ENCODE results near the gene TES.
A peak's percentile ranks its signal among the peaks of the same experiment; 100 is the strongest.
"Not testable (repeated sequence)": the region's sequence is repeated elsewhere in the genome, so short reads cannot be mapped to it uniquely, and the experiment has no call there.

Gene TES

DNA sequence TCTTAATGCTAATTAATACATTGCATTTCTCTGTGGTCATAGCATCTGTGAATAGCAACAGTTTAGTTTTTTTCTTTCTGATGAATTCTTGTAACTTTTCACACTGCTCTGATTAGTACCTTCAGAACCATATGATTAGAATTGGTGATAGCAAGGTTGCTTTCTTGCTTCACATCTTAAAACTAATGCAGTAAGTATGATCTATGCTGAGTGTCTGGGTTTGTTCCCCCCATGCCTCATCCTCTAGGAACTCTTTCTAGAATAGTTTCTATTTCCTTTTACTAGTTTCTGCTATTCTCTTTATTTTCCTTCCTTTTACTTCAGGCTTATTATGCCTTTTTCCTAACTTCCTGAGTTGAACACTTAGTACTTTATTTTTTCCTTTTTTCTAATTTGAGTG is 32.4 kb downstream of the TES start:
- no peak for DNase-seq (ENCODE audit: low spot score)

DNA sequence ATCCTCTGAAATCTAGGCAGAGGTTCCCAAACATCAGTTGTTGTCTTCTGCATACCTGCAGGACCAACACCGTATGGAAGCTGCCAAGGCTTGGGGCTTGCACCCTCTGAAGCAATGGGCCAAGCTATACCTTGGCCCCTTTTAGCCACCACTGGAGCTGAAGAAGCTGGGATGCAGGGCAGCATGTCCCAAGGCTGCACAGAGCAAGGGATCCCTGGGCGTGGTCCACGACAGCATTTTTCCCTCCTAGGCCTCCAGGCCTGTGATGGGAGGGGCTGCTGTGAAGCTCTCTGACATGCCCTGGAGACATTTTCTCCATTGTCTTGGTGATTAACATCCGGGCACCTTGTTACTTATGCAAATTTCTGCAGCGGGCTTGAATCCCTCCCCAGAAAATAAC is 34.5 kb downstream of the TES start:
- DNase-seq (ENCODE audit: low spot score): not testable (repeated sequence)

DNA sequence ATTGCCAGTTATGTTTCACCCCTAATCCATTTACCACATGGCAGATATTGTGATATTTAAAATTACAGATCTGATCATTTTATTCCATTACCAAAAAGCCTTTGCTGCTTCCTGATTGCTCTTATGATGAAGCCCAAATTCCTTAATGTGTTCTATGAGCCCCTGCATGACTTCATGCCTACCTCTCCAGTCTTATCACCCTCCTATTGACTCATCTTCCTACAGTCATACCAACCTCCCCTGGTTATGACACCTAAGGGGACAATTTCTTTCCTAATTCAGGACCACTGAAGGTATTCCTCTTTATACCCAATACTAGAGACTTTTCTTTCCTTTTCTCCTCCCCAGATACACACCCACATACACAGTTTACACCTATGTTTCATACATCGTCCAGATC is 36.0 kb downstream of the TES start:
- no peak for DNase-seq (ENCODE audit: low spot score)

DNA sequence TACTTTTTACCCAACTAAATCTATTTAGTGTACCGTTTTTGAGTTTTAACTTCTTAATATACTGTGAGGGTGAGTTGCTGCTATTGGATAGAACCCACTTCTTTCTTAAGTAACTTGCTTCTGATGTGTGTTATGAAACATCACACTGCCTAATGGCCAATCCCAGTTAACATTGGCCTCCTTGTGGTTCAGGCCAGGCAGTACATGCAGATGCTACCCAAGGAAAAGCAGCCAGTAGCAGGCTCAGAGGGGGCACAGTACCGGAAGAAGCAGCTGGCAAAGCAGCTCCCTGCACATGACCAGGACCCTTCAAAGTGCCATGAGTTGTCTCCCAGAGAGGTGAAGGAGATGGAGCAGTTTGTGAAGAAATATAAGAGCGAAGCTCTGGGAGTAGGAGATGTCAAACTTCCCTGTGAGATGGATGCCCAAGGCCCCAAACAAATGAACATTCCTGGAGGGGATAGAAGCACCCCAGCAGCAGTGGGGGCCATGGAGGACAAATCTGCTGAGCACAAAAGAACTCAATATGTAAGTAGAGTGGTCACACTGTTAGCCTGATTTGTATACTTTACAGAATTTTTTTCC is 39.7 kb downstream of the TES start:
- DNase-seq (ENCODE audit: low spot score): no peak

DNA sequence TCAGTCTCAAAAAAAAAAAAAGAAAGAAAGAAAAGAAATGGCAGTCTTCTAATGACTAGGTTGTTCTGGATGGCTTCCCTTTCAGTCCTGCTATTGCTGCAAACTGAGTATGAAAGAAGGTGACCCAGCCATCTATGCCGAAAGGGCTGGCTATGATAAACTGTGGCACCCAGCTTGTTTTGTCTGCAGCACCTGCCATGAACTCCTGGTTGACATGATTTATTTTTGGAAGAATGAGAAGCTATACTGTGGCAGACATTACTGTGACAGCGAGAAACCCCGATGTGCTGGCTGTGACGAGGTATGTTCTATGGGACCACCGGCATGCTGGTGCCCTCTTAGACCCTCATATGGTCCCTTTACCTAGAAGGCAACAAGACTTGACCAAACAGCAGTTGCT is 41.3 kb downstream of the TES start:
- no peak for DNase-seq (ENCODE audit: low spot score)

DNA sequence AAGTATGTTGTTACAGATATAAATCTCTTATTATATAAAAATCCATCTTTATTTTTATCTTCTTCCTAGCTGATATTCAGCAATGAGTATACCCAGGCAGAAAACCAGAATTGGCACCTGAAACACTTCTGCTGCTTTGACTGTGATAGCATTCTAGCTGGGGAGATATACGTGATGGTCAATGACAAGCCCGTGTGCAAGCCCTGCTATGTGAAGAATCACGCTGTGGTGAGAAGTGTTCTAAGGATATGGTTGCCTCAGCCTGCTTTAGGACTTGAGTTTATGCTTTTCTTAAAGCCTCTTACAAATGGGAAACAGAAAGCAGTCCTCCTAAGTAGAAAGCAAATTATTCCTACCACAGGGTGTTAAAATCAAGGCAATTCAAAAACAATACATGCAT is 41.9 kb downstream of the TES start:
- no peak for DNase-seq (ENCODE audit: low spot score)

DNA sequence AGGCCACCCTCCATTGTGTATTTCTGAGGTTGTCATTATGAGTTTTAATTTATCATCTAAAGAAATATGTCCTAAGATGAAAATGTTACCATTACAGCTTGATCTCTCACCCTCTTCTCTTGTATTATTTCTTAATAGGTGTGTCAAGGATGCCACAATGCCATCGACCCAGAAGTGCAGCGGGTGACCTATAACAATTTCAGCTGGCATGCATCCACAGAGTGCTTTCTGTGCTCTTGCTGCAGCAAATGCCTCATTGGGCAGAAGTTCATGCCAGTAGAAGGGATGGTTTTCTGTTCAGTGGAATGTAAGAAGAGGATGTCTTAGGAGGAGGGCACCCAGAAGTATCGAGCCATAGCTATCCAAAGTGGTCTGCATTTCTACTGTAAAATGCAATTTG is 46.8 kb downstream of the TES start:
- no peak for DNase-seq (ENCODE audit: low spot score)

DNA sequence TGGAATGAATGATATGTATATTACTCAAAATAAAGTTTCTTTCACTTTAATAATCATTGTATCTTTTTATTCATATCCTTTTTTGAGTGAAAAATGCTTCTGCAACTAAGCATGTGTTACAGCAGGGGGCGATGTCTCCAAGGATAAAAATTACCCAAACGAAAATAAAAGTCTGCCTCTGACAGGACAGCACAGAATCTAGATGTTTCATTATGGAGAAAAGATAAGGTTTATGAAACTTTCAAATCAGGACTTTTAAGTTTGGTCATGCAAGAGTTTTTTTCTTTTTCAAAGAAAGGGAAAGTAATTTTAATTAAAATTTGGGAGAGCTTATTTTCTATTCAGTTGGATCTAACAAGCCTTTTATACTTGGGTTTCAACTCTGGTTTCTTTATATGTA is 48.4 kb downstream of the TES start:
- peak; percentile 16 for DNase-seq (ENCODE audit: low spot score)

DNA sequence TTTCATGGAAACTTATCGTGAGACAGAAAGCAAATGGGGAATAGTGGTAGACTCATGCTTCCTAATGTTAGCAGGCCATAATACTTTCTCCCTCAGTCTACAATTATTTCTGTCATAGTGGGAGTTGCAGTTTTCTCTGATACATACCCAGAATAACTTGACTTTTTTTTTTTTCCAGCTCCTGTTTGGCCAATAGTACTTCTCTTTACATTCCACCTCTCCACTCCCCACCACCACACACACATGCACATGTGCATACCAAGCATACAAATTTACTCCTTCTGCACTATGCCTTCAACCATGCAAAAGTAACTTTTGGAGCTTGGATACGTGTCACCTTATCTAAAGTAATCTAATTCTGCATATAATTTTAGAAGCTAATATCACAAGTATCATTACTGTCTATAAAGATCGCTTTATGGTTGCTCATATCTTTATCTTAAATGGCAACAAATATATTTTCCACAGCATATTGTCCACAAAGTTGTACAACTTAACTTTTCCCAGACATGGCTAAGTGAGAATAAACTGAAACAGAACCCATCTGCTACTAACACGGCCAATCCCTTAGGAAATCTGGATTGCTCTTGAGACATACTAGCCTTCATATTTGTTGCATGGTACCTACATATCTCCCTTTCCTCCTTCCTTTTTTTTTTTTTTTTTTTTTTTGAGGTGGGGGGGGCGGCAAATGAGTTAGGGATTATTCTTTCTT is 49.0 kb downstream of the TES start:
- DNase-seq (ENCODE audit: low spot score): no peak

DNA sequence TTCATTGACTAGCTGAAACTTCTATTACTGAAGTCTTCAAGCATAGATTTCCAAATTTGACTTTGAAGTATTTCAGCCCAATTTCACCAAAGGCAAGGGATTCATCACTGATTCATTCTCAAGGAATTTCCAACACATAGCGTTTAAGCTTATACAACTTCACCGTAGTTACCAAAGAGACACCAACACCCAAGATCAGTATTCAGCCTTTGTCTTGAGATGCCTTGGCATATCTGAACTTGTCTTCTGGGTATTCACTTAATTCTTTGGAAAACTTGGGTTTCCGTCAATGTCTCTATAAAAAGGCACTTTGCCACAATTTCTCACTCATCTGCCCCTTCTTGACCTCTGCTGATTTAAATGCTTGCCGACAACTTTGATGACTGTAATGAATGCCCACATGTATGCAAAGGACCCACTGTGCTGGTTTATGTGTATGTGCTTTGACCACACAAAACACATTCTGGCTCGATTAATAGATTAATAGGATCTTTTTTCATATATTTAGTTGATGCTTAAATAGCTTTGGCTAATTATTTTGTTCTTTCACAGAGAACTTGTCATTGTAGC is 49.6 kb downstream of the TES start:
- no peak for DNase-seq (ENCODE audit: low spot score)

DNA sequence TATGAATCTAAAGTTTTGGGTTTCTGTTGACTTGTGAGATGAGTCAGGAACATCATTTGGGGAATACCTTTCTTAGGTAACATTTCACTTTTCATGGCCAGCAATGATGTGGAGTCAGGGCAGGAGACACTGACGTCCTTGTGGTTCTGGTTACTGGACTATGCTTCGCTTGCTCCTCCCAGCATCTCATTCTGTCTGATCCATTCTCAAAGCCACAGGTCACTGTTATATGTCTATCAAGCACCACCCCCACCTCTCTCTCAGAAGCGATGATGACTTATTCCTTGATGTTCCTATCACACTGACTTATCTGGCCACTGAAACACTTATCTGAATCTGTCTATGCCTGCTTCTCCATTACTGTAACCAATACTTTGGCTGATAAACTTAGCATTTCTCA is 51.6 kb downstream of the TES start:
- no peak for DNase-seq (ENCODE audit: low spot score)

DNA sequence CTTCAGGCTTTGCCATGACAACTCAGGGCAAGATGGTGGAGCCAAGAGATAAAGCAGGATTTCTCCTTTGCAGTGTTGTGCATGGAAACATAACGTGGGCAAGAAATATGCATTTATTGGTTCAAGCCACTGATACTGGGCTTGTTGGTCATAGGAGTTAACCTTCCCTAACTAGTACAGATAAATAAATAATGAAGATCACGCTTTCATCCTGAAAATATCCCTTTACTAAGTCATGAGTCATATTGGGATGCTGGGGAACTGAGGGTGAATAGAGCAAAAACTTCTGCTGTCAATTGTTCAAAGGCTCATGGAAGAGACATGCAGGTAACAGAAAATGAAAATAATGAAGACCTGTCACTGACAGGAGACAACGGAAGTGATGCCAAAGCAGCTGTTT is 55.5 kb downstream of the TES start:
- no peak for DNase-seq (ENCODE audit: low spot score)

DNA sequence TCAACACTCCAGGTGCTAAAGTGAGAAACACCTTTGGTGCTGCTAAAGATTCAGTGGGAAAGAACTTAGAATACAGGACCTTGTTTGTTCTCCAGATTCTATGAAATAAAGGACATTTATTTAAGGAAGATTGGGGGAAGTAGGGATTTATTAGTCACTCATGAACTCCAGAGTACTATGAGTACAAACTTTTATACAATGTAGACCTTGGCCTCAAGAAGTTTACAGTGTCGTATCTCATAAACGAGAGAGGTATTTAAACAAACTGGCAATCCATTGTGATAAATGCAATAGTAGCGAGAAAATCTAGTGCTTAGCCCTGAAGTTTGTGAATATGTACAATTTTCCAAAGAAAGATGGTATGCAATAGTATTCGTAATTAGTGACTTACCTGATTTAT is 59.1 kb downstream of the TES start:
- no peak for DNase-seq (ENCODE audit: low spot score)

DNA sequence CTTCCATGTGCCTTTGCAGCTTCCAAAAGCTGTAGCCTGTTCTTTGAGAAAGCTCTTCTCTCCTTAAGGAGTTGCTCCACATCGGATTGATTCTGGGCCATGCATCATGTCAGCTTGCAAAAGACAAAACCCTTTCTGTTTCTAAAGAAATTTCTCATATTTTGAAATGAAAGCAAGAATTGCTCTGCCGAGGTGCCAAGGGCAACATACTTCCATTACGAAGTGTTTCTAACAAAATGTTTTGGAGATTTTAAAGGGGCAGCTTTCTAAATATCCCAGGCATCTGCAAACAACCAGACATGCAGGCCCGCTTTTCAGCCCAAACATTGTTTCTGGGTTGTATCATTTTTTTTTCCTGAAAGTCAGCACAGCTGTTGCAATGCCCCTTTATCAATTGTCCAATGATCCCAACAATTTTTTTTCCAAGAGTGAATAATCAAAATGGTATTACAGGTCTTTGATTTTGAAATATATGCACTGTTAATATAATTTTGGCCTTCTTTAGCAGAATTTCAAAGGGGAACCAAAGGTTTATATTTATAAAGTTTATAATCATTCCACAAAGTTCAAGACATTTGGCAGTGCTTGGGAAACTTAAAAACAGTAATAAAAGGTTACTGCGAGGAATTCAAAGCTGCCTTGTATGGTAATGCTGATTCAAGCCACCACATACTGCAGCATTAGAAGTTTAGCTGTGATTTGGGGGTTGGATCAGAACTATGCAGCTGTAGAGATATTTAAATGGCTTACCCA is 61.0 kb downstream of the TES start:
- no peak for DNase-seq (ENCODE audit: low spot score)

DNA sequence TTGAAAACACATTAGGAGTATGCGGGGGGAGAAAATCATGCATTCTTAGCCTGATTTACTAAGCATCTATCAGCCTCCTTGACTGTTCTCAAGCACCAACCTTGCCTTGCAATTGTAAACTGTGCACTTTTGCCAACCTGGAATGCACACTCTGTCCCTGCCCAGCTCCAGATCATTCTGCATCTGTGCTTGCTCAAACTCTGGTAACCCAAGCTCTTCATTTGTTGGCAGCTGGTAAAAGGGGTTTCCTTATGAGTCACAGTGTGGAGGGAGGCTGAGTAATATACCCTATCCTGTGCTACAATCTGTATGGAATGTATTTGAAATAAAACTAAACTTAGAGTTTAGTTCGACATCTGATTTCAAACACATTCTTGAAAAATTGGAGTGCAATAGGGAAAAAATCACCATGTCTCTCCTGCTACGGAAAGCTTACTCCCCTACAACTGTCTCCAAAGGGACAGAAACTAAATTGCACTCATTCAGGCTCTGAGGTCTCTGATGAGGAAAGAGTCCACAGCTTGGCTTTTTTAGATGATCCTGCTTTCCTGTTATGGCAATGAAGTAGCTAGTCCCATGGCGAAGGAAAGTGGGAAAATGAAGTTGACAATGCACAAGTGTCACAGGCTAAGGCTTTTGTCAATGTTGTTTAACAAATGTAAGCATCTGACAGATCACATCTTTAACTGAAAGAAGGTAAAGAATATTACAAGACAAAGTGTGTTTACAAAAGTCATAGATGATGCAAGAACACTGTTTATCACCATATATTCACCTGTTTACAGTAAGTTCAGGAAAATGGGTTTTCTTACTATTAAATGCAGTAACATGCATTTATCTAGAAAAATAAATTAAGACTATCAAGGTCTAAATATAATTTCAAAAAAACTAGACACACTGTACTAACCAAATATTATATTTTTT is 61.9 kb downstream of the TES start:
- no peak for DNase-seq (ENCODE audit: low spot score)

DNA sequence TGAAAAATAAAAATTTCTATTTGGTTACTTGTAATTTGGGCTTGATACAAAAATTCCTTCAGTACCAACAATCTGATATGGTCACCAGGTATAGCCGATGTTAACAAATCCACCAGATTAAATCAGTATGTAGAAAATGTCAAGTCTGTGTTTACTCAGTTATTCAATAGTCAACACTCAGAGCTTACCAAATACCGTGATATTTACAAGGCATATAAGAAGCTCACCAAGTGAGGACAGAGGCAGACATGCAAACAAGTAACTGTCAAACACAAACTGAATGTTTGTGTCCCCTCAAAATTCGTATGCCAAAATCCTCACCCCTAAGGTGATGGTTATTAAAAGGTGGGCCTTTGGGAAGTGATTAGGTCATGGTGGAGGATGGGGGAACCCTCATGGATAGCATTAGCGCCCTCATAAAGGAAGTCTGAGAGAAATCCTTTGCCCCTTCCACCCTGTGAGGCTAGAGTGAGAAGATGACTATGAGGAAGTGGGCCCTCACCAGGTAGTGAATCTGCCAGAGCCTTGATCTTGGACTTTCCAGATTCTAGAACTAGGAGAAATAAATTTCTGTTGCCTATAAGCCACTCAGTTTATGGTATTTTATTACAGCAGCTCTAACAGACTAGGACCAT is 63.1 kb downstream of the TES start:
- no peak for DNase-seq (ENCODE audit: low spot score)

DNA sequence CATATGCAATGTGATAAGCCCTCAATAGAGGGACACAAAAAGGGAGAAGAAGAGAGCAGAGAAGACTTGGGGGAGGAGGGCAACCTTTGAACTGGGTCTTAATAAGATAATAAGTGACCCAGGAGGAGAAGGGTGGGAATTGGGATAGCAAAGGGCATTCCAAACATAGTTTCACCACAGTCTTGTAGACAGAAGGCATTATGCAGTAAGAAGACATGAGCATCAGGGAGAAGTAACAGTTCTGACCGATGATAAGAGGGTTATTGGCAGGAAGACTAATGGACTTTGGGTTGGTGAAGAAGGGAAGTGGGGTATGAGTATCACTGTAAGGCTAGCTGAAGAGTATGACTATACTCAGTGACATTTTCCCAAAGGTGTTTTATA is 63.6 kb downstream of the TES start:
- no peak for DNase-seq (ENCODE audit: low spot score)

DNA sequence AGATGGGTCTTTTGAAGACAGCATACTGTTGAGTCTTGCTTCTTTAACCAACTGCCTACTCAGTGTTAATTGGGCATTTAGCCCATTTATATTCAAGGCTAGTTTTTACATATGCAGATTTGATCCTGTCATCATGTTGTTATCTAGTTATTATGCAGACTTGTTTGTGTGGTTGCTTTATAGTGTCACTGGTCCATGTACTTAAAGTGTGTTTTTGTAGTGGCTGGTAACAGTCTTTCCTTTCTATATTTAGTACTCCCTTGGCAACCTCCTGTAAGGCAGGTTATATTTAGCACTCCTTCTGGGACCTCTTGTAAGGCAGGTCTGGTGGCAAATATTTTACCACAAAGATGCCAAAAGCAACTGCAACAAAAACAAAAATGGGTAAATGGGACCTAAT is 66.7 kb downstream of the TES start:
- no peak for DNase-seq (ENCODE audit: low spot score)

DNA sequence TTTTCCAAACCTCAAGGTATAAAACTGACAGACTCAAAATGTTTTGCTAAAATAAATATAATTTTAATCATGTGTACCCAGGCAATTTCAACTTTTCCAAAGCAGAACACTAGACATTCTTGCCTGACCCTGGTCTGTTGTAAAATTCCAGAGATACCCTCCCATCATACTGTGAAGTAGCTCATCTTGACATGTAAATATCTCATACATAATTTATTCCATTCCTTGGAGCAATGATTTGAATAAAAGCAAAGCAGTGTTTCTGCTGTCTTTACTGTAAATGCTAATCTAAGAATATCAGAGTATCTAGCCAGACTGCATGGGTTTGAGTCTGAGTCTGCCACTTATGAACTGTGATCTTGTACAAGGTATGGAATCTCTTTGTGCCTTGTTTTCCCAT is 68.9 kb downstream of the TES start:
- DNase-seq (ENCODE audit: low spot score): no peak

DNA sequence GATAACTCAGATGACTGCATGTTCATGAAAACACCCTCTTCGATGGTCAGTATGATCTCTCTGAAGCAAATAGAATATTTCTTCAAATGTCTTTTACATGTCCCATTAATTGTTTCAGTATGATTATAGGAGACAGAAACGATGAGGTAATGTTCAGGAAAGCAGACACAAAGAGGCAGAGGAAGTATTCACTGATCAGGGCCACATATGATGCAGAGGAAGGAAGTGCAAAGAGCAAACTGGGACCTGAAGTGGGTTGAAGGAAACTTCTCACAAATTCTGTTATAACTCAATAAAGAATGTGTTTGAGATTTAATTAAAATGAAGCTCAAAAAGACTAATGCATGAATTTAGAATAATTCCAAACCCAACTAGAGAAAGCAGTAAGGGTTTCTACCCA is 70.5 kb downstream of the TES start:
- DNase-seq (ENCODE audit: low spot score): no peak

DNA sequence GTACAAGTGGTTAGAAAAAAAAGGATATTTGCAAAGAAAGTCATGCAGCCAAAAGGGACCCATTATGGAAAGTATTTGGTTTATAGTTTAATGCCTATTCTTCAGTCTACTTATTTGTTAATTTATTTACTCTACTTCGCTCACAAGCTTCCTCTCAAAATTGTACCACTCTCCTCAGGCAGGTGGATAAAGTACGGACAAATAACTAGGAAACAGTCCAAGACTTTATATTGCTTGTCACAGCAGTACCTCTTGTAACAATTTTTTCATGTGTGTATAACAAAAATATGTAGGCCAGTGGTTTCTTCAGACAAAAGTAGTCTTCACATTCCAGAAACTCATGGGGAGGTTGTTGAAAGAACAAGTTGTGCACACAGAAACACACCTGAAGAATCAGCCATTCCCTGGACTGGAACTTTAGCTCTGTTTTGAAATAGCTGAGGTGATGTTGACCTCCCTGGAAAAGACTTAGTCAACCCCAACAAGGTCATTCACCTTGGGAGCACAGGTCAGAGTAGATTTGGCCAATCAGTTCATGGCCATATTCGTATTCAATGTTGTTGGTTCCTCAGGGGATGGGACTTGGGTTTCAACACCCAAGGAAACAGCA is 73.4 kb downstream of the TES start:
- DNase-seq (ENCODE audit: low spot score): no peak
